HepG2 (cell line): ENCODE measurements around the gene DDX54. TPM values are rescaled to one million over a fixed set of nuclear protein-coding genes. Genes with fewer than 3 reads are reported as not detected.

ENCODE experiments used
- HDAC2 ChIP-seq: sonication (generic); formaldehyde crosslinking; IDR thresholded peaks from 2 replicates; pipeline ENCODE4 v1.4.0; 2020; ENCODE audit warnings: missing genetic modification reagents
- TBP ChIP-seq: sonication (generic); formaldehyde crosslinking; IDR thresholded peaks from 2 replicates; pipeline ENCODE4 v1.5.0; 2020; ENCODE audit warnings: missing genetic modification reagents
- ZNF44 ChIP-seq: sonication (generic); formaldehyde crosslinking; IDR thresholded peaks from 2 replicates; pipeline ENCODE4 v1.5.1; 2020; ENCODE audit warnings: mild to moderate bottlenecking, missing genetic modification reagents
- ZNF629 ChIP-seq: sonication (generic); formaldehyde crosslinking; conservative IDR thresholded peaks from 2 replicates; pipeline ENCODE4 v1.5.0; 2020; ENCODE audit warnings: missing genetic modification reagents
- ZNF644 ChIP-seq: IDR thresholded peaks from 2 replicates; pipeline ENCODE4 v1.6.1; 2016; ENCODE audit warnings: low read depth
- ZNF792 ChIP-seq: IDR thresholded peaks from 2 replicates; pipeline ENCODE4 v1.6.1; 2016
- ZNF839 ChIP-seq: sonication (generic); formaldehyde crosslinking; IDR thresholded peaks from 2 replicates; pipeline ENCODE4 v1.4.0; 2020; ENCODE audit warnings: missing genetic modification reagents, mild to moderate bottlenecking, borderline replicate concordance
- polyA plus RNA-seq, 8 experiments: library from polyadenylated mRNA; depleted of rRNA in 3 of 8; stranded (reverse) in 7 of 8; unstranded in 1 of 8; fragments of >200 nt; fragmentation: Illumina TruSeq in 4 of 8; extraction: Trizol in 4 of 8; gene quantifications; 2 replicates each; pipeline versions ENCODE4 v1.2.1 to v1.2.3, GENCODE V29; 2011 to 2016; ENCODE audit warnings: low read depth in 4 of 8, missing spikeins in 1 of 8, mixed read lengths in 1 of 8; ENCODE audit not compliant: insufficient read depth in 1 of 8
- total RNA-seq, 5 experiments: library from RNA; depleted of rRNA; stranded (reverse); fragments of >200 nt; fragmentation: Illumina TruSeq; extraction: Trizol; gene quantifications; 2 replicates each; pipeline ENCODE4 v1.2.3, GENCODE V29; 2016; ENCODE audit warnings: low read depth in 1 of 5
- TF ChIP-seq, protein P1 (sequence below): IDR thresholded peaks from 2 replicates; pipeline ENCODE4 v1.6.1; 2012; ENCODE audit warnings: low read length, improper control_type of control experiment
- TF ChIP-seq, protein P2 (sequence below): sonication (generic); formaldehyde crosslinking; IDR thresholded peaks from 2 replicates; pipeline ENCODE4 v1.9.0; 2022; ENCODE audit warnings: missing genetic modification reagents, mild to moderate bottlenecking, borderline replicate concordance
- TF ChIP-seq, protein P3 (sequence below): sonication (generic); formaldehyde crosslinking; IDR thresholded peaks from 2 replicates; pipeline ENCODE4 v1.5.1; 2020; ENCODE audit warnings: missing genetic modification reagents, mild to moderate bottlenecking, borderline replicate concordance

The DDX54 gene
- total and polyA plus RNA-seq, 2 of the 13 experiments (the other 11 are each of a cell fraction or from before 2014, with no cell fraction given) = 59.7 to 61.1 TPM

DNA sequence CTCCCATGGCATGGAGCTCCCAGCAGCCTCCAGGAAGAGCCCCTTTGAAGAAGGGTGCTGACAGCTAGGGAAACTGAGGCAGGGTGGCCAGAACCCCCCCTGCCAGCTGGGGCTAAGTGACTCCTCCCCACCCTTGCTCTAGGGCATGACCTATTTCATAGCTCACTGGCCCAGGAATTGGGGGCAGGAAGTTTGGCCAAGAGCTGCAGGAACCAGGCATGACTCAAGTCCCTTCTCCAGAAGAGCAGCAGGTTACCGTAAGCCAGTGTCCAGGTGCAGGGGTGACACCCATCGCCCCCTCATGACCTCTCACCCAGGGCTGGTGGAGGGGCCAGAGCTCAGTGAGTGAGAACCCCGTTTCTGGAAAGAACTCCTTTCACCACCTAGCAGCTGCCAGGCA is 51.6 kb downstream of the DDX54 start (continued):
- TF ChIP-seq, protein P1, sequence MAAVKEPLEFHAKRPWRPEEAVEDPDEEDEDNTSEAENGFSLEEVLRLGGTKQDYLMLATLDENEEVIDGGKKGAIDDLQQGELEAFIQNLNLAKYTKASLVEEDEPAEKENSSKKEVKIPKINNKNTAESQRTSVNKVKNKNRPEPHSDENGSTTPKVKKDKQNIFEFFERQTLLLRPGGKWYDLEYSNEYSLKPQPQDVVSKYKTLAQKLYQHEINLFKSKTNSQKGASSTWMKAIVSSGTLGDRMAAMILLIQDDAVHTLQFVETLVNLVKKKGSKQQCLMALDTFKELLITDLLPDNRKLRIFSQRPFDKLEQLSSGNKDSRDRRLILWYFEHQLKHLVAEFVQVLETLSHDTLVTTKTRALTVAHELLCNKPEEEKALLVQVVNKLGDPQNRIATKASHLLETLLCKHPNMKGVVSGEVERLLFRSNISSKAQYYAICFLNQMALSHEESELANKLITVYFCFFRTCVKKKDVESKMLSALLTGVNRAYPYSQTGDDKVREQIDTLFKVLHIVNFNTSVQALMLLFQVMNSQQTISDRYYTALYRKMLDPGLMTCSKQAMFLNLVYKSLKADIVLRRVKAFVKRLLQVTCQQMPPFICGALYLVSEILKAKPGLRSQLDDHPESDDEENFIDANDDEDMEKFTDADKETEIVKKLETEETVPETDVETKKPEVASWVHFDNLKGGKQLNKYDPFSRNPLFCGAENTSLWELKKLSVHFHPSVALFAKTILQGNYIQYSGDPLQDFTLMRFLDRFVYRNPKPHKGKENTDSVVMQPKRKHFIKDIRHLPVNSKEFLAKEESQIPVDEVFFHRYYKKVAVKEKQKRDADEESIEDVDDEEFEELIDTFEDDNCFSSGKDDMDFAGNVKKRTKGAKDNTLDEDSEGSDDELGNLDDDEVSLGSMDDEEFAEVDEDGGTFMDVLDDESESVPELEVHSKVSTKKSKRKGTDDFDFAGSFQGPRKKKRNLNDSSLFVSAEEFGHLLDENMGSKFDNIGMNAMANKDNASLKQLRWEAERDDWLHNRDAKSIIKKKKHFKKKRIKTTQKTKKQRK = no peak
- TF ChIP-seq ZNF44 (CRISPR knock-in tag) (no peak), HDAC2 (CRISPR knock-in tag) (no peak), ZNF792 (CRISPR knock-in tag) (no peak), TBP (CRISPR knock-in tag) (no peak), ZNF839 (no peak), ZNF644 (CRISPR knock-in tag) (no peak), ZNF629 (CRISPR knock-in tag) (no peak)
- TF ChIP-seq, protein P2, sequence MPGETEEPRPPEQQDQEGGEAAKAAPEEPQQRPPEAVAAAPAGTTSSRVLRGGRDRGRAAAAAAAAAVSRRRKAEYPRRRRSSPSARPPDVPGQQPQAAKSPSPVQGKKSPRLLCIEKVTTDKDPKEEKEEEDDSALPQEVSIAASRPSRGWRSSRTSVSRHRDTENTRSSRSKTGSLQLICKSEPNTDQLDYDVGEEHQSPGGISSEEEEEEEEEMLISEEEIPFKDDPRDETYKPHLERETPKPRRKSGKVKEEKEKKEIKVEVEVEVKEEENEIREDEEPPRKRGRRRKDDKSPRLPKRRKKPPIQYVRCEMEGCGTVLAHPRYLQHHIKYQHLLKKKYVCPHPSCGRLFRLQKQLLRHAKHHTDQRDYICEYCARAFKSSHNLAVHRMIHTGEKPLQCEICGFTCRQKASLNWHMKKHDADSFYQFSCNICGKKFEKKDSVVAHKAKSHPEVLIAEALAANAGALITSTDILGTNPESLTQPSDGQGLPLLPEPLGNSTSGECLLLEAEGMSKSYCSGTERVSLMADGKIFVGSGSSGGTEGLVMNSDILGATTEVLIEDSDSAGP (CRISPR knock-in tag) = no peak
- TF ChIP-seq, protein P3, sequence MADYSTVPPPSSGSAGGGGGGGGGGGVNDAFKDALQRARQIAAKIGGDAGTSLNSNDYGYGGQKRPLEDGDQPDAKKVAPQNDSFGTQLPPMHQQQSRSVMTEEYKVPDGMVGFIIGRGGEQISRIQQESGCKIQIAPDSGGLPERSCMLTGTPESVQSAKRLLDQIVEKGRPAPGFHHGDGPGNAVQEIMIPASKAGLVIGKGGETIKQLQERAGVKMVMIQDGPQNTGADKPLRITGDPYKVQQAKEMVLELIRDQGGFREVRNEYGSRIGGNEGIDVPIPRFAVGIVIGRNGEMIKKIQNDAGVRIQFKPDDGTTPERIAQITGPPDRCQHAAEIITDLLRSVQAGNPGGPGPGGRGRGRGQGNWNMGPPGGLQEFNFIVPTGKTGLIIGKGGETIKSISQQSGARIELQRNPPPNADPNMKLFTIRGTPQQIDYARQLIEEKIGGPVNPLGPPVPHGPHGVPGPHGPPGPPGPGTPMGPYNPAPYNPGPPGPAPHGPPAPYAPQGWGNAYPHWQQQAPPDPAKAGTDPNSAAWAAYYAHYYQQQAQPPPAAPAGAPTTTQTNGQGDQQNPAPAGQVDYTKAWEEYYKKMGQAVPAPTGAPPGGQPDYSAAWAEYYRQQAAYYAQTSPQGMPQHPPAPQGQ (CRISPR knock-in tag) = no peak
- TF ChIP-seq, all 625 proteins: peak for 0
